Measurements from ENCODE around the gene ATG16L2.

GRCh38 chr11:72829178-72829577, 15.0 kb downstream of the ATG16L2 start:
- no peak for TF ChIP-seq CTCF (optimal IDR thresholded peaks at IDR 0.05 in 1 of 3, IDR thresholded peaks at IDR 0.05 in 1 of 3, conservative IDR thresholded peaks at IDR 0.05 in 1 of 3; ENCODE audit: extremely low read depth in 1 of 3, insufficient read depth in 2 of 3, low read length in 3 of 3)
- TF ChIP-seq EZH2 (IDR thresholded peaks at IDR 0.05; ENCODE audit: low read length) = no peak

All from keratinocyte (primary cell).